GM19397 (cell line): ENCODE results near the gene GPX4.

Source experiments
- ATAC-seq: cut with Tn5 transposase; IDR thresholded peaks from one replicate; pipeline ENCODE4 v1.9.1; 2021; ENCODE audit warnings: mild to moderate bottlenecking, moderate library complexity; ENCODE audit not compliant: unreplicated experiment

The GPX4 gene

DNA sequence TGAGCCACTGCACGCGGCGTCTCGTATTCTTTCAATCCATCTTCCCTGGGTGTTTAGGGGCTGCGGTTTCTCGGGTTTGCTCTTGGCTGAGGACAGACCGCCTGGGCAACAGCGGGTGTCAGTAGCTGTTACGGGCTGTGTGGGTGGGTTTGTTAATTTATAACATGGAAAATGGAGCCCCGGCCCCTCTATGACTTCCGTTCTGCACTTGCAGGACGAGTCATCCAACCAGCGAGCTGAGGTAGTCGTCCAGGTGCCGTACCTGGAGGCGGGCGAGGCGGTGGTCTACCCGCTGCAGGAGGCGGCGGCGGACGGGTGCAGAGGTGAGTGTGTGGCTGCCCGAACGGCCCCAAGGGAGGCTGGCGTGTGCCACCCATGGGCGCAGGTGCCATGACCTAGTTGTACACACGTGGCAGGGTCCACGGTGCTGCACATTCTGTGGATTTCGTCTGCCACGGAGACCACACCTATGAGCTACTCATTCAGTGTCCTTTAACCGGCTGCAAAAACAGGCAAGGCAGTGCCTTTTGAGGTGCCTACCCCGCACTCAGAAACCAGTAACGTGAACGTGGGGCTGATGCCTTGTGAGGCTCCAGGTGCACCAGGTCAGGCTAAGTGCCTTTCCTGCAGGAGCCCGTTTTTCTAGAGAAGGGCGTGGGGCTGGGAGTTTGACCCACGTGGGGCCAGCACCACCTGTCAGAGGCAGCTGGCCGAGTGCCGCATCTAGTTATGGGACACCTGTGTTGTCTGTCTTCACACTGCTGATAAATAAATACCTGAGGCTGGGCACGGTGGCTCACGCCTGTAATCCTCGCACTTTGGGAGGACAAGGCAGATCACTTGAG, 19.5 kb upstream of the GPX4 start:
- ATAC-seq, result no peak

DNA sequence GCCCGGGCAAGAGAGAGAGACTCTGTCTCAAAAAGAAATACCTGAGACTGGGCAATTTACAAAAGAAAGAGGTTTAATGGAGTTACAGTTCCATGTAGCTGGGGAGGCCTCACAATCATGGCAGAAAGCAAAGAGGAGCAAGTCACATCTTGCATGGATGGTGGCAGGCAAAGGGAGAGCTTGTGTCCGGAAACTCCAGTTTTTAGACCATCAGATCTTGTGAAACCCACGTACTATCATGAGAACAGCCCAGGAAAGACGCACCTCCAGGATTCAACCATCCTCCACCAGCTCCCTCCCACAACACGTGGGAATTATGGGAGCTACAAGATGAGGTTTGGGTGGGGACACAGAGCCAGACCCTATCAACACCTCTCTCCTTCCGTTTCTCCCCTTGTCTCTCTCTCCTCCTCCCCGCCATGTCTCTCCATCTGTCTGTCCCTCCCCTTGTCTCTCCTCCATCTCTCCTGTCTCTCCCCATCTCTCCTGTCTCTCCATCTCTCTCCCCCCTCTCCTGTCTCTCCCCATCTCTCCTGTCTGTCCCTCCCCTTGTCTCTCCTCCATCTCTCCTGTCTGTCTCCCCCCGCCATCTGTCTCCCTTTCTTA, 18.6 kb upstream of the GPX4 start:
- ATAC-seq, result no peak

DNA sequence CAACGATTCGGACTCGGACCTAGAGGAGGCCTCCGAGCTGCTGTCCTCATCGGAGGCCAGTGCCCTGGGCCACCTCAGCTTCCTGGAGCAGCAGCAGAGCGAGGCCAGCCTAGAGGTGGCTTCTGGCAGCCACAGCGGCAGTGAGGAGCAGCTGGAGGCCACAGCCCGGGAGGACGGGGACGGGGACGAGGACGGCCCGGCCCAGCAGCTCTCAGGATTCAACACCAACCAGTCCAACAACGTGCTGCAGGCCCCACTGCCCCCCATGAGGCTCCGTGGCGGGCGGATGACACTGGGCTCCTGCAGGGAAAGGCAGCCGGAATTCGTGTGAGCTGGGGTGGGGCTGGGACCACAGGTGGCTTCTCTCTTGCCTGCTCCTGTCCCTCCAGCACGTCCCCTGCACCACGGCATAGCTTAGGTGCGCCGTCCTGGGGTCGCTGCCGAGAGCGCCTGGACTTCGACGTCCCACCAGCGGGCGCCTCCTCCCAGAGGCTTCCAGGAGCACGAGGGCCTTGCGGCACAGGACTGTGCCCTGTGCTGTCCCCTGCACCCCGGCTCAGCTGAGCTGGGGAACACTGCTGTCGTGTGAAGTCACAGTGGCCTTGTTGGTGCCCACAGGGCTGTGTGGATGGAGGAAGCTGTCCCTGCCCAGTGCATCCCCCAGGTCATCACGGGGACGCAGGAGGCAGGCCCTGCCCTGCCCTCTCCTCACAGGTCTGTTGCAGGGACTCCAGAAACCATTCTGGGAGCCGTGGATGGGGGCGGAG, 17.9 kb upstream of the GPX4 start:
- ATAC-seq, result no peak

DNA sequence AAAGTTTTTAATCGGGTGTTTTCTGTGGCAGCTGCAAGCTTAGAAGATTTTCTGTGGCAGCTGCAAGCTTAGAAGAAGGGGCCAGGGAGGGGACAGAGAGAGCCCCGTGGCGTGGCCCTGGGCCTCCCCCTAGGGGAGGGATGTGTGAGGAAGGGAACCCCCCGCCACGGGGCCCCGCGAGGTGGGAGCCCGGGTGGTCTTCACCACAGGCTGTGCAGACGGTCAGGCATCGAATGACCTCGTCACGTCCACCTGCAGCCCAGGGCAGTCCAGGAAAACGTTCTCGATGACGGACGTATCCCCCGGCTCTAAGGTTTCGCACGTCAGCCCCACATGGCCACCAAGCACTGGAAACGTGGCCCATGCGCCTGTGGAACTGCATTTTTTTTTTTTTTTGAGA, 17.2 kb upstream of the GPX4 start:
- no peak for ATAC-seq

DNA sequence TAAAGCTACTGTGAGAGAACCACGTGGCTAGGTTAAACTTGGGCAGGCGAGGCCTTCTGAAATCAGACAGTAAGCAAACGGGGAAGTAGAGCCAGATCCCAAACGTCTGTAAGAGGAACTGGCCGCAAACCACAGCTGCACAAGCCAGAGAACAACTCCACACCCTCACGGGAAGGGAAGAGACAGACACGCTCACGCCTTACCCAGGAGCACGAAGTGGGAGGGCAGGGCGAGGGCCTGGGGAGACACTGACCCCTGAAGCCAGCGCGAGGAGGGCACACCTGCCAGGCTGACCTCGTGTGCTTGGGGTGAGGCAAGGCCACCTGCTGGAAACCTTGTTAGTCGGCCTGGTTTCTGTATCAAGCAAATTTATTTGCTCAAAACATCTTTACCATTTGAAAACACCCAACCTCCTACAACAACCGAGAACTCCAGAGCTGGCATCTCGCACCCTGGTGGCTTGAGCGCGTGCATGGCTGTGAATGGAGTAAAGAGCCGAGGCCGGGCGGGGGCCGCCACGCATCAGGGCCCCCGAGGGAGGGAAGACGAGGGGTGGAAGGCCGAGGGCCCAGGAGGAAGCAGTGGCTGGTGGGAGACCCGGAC, 15.9 kb upstream of the GPX4 start:
- no peak for ATAC-seq

DNA sequence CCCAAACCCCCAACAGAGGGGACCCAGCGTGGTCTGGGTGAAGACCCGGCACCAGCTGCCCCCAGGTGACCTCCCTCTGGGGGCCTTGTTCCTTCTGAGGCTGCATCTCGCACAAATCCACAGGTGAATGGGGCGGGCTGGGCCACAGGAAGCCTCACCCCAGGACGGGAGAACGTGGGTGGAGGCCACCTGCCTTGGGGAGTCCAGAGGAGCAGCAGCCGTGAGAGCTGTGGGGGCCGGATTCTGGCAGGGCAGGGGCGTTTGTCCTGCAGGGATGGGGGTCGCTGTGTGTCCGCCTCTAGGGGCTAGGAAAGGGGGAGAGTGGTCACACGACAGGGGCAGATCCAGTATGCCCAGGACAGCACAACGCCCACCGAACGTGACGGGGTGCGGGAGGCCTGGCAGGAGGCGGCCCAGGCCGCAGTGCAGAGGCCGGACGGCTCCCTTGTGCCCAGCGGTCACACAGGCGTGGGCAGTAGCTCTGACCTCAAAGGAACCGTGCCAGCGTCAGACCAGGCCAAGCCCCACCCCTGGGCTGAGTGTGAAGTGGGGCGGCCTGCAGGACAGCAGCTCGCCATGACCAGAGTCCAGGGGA, 15.3 kb upstream of the GPX4 start:
- ATAC-seq, result no peak

DNA sequence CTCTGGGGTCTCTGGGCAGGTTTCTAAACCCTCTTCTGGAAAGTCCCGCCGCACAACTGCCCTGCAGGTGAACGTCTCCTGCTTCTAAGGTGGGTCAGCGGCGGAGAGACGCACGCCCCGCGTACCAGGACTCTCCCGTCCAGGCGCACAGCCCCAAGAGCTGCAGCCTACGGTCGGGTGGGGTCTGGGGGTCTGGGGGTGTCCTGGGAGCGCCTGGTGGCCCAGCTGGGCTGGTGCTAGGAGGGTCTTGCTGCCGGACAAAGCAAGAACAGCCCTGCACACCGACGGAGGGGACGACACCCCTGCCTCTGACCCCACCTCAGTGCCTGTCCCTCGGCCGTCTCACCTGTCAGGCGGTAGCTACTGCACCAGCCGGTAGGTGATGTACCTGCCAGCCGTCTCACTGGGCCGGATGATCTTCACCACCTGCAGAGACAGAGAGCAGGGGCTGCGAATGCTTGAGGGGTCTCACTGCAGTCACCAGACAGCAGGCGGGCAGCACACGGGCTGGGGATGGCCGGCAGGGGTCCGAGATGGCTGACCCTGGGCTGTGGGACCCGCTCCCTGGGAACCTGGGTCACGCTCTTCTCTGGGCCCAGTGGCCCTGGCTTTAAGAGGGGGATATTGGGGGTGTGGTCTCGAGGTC, 14.5 kb upstream of the GPX4 start:
- ATAC-seq, result no peak

DNA sequence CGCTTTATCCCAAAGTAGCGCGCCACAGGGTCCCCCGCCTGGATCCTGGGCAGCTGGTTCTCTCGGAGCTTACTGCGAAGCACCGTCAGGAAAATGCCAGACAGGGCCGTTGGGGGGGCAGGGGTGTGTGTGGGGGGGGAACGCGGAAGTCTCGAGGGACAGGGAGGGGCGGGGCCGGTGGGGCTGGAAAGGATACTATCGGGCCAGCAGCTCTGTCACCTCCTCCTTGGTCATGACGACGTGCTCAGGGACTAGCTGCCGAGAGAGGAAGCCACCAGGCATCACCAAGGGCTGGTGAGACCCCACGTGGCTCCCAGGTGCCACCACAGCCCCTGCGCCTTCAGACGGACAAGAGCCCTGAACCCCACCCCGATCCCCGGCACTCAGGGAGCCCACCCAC, 13.9 kb upstream of the GPX4 start:
- no peak for ATAC-seq

DNA sequence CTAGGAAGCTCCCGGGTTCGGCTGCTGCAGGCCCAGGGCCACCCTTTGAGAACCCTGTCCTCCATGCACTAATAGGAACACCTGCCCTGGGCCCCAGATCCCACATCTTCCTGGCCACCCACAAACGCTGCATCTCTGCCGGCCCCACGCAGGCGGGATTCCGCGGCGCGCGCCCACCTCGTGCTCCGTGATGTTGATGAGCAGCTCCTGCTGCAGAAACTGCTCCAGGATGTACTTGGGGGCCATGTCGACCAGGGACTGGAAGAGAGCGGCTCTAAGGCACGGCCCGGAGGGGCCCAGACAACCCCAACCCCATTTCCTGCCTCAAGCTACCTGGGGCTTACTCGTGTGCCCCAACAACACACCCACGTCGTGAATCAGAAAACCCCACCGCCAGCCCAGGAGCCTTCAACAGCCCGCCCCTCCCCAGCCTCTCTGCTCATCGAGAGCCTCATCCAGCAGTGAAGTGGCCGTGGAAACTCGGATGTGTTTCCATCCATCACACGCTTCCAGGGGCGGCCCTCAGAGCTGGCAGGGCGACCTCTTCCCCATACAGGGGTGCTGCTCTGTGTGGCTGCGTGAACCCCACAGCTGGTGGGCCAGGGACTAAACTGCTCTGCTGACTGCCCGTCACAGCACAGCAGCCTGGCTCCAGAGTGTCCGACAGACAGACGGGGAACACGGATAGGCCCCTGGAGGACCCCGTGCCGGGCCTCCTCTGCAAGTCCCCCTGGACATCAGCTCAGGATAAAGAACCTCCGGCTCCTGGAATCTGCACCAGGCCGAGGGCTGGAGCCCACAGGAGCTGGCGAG, 12.9 kb upstream of the GPX4 start:
- no peak for ATAC-seq

DNA sequence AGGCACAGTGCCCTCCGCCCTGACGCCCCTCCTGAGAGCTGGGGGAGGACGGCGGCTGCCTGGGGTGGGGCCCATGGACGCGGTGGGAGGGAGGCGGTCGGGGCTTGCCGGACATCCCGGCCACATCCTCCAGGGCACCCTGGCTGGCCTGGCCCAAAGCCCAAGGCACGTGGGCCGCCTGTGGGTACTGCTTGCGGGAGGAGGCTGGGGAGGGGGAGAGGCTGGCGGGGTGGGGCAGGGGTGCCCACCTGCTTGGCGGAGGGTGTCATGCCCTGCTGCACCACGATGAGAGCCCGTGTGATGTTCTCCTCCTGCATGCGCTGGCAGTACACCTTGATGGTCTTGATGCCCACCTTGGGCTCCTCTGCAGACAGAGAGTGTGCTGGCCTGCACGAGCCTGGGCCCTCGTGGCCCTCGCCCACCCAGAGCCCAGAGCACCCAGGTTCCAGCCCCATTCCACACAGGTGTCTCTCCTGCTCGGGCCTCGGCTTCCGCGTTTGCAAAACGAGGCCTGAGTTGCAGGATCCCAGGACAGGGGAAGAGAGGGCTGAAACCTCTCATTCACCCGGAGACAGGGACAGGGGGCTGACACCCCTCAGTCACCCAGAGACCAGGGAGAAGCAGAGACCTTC, 12.1 kb upstream of the GPX4 start:
- ATAC-seq, result no peak

DNA sequence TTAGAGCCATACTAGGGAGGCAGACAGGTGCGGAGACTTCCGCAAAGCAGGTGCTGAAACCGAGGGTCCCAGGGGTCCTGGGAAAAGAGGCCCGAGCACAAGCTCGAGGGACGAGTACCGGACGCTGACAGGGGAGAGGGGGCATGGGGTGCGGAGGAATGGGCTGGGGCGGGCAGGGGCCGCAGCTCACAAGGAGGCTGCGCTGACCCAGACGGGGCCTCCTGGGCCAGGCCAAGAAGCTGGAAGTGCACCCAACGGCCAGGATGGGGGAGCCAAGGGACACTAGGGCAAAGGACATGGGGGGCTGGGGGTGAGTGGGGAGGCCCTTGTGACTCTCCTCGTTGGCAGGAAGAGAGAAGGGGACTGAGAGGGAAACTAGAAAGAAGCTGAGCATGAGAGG, 10.5 kb upstream of the GPX4 start:
- no peak for ATAC-seq

DNA sequence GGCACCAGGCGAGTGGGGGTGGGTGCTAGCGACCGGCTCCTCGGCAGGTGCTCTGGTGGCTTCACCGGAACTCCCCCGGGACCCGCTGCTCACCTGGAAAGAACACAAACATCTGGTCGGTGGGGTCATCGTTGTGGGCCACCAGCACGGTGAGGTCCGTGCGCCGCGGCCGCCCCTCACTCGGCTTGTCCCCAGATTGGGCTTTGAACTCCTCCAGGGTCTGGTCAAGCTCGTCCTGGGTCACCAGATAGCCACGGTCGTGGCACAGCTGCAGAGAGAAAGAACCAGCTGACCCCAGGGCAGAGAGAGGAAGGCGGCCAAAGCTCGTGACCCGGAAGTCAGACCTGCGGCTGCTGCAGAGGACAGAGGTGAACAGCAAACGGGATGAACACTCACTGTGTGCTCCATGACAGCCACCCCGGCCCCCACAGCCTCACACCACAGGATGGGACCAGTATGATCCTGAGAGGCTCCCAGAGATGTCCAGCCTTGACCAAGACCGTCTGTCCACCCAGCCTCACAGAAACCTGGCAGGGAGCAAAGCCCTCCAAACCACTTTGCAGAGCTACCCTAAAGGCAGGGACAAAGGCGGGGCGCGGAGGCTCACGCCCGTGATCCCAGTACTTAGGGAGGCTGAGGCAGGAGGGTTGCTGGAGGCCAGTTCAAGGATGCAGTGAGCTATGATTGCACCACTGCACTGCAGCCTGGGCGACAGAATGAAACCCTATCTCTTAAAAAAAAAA, 9.8 kb upstream of the GPX4 start:
- ATAC-seq, result no peak

DNA sequence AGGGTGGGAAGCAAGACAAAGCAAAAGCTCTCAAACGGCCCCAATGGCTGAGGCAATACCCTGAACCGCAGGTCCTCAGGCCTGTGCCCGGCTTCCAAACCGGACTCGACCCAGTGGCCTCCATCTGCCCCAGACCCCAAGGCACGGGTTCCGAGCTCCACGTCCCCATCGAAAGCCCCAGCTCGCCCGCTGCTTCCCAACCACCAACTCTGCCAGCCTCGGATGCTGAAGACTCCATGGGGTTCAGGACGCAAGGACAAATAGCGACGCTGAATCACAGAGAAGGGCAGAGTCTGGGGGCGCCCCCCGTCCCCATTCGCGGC, 9.2 kb upstream of the GPX4 start:
- no peak for ATAC-seq

DNA sequence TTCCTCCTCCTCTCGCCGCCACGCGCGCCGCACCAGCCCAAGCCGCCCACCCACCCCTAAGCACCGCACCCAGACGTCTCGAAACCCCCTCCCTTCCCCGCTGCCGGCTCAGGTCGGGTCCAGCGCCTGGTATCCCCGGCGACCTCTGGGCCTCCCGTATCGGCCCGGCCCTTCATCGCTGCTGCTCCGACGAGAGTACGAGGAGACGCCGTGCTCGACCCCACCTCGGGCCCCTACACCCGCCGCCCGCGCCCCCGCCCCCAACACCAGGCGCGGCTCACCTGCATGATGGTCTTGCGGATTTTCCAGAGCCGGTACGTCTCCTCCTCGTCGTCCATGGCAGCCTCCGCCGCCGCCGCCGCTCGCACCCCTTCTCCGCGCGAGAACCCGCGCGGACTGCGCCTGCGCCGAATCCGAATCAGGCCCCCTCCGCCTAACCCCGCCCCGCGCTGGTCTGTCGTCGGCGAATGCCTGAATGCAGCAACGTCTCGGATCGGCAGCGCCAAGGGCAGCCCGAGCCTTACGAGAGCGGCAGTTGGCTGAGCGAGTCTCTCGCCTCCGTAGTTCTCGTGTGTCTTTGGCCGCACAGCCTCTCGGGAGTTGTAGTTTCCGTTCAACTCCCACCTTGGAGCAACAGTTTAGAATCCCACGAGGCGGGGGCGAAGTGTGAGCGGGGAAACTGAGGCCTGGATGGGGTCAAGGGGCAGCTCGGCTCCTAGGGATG, 8.7 kb upstream of the GPX4 start, which contains the start of gene POLR2E:
POLR2E (minus strand) TSS at position 398 of the 724 bp plus-strand sequence; CDS start at position 338, 60 bp downstream.
- peak; percentile 87 for ATAC-seq

DNA sequence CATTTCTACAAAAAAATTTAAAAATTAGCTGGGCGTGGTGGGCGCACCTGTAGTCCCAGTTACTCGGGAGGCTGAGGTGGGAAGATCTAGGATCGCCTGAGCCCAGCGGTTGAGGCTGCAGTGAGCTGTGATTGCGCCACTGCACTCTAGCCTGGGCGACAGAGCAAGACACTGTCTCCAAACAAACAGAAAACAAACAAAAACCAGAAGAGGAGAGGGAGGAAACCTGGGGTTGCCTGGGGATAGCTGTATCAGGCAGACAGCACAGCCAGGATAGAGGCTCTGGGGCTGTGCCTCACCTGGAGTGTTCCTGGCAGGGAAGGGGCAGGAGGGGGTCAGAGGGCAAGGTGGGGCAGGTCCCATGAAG, 6.0 kb upstream of the GPX4 start:
- ATAC-seq, result no peak

DNA sequence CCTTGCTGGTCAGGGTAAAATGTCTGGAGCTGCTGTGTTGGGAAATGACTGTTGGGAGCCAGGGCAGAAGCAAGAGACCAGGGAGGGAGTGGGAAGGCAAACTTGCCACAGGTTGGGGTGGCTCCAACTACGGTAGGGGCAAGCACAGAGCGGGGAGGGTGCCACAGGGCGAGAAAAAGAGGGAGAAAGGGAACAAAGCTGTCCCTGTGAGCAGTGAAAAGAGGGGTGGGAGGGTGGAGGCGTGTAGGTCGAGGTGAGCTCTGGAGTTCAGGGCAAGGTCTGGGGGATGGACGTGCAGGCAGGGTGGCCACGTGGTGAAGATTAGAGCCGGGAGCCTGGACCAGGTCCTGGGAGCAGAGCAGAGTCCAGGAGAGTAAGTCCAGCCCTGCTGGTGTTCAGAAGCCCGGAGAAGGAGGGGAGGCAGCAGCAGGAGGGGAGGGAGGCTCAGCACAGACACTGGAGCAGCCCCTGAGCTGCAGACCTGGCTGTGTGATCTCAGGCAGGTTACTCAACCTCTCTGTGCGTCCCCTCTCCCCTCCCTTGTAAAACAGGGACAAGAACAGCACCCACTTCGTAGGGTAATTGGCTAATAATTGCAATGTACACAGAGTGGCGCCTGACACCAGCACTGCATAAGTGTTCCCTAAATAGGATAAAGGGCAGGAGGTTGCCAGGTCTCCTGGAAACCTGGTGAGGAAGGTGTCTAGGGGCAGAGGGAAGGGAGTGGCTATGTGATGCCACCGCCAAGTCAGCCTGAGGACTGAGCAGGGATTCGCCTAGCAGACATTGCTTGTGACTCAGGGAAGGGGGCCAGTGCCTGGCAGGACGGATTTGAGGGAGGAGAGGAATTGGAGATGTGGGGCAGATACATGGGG, 5.4 kb upstream of the GPX4 start:
- ATAC-seq, result no peak

DNA sequence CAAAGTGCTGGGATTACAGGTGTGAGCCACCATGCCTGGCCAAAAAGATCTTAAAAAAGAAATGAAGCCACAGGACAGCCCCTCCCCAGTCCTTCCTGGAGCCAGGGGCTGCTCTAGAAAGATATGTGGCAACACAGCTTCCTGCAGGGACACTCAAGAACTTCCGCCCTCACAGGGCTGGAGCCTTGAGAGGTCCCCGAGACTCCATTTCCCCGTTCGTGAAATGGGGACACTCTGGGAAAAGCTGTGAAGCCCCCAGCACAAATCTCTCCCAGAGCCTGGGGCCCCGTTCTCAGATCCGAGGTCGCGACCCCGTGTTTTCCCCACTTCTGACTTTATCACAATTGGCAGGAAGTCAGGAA, 2.5 kb upstream of the GPX4 start:
- no peak for ATAC-seq
